HPDE6-E6E7 (cell line): ENCODE data around the gene HOXA9.
A peak's percentile ranks its signal among the peaks of the same experiment; 100 is the strongest.

Experiments
- DNase-seq: peaks from one replicate; pipeline ENCODE4 v3.0.0; 2011; ENCODE audit warnings: missing footprints; ENCODE audit errors: extremely low spot score

Gene HOXA9

GRCh38 chr7:27153526-27153925, 11.8 kb downstream of the HOXA9 start:
- no peak for DNase-seq

GRCh38 chr7:27152816-27153442, 12.4 kb downstream of the HOXA9 start:
- no peak for DNase-seq

GRCh38 chr7:27151931-27152815, 13.2 kb downstream of the HOXA9 start, which contains the start of gene HOXA3:
Gene HOXA3 (minus strand): TSS chr7:27152583. CDS start chr7:27110640, 41,943 bp downstream.
- no peak for DNase-seq

GRCh38 chr7:27151341-27151930, 13.9 kb downstream of the HOXA9 start:
- DNase-seq, result no peak

- DNase-seq, result no peak
Measured at GRCh38 chr7:27150568-27151340, 14.6 kb downstream of the HOXA9 start.

- no peak for DNase-seq
Measured at GRCh38 chr7:27149842-27150567, 15.3 kb downstream of the HOXA9 start.

- DNase-seq, result no peak
Measured at GRCh38 chr7:27148756-27149641, 16.3 kb downstream of the HOXA9 start.

GRCh38 chr7:27148031-27148755, 17.1 kb downstream of the HOXA9 start:
- no peak for DNase-seq

GRCh38 chr7:27147199-27148030, 17.9 kb downstream of the HOXA9 start, which contains the start of gene HOXA6:
Gene HOXA6 (minus strand): TSS chr7:27147774. CDS start chr7:27147749, 25 bp downstream.
- no peak for DNase-seq

GRCh38 chr7:27146491-27147198, 18.7 kb downstream of the HOXA9 start:
- DNase-seq, result no peak

- no peak for DNase-seq
Measured at GRCh38 chr7:27145914-27146412, 19.4 kb downstream of the HOXA9 start.

GRCh38 chr7:27145165-27145913, 20.0 kb downstream of the HOXA9 start:
- DNase-seq, result no peak

- DNase-seq, result no peak
Measured at GRCh38 chr7:27144781-27145164, 20.6 kb downstream of the HOXA9 start.

GRCh38 chr7:27143950-27144780, 21.2 kb downstream of the HOXA9 start:
- no peak for DNase-seq

- peak; percentile 92 for DNase-seq
Measured at GRCh38 chr7:27143023-27143949, 22.1 kb downstream of the HOXA9 start, which contains the start of gene HOXA5. Gene HOXA5 (minus strand): TSS chr7:27143681. CDS start chr7:27143607, 74 bp downstream.
